Left renal pelvis (tissue), 4 donors: ENCODE results near the gene FXYD5. TPM values are rescaled to one million over a fixed set of nuclear protein-coding genes. Genes with fewer than 3 reads are reported as not detected.

Experiments used
- DNase-seq, 4 donors: peaks; one replicate each; pipeline ENCODE4 v3.0.0-alpha.2; 2013; ENCODE audit warnings: low read depth in 4 of 4, low spot score in 3 of 4
- polyA plus RNA-seq, 4 donors: library from polyadenylated mRNA; unstranded; fragments of 120-200 nt; gene quantifications; one replicate each; pipeline ENCODE4 v1.2.1, GENCODE V29; 2013; ENCODE audit not compliant: insufficient read length in 4 of 4

Gene FXYD5
- polyA plus RNA-seq, 4 donors = 13.2 to 33.5 (median 27.9) TPM

GRCh38 chr19:35153701-35154524 is 622 bp upstream of the FXYD5 start:
- DNase-seq = no peak

DNA sequence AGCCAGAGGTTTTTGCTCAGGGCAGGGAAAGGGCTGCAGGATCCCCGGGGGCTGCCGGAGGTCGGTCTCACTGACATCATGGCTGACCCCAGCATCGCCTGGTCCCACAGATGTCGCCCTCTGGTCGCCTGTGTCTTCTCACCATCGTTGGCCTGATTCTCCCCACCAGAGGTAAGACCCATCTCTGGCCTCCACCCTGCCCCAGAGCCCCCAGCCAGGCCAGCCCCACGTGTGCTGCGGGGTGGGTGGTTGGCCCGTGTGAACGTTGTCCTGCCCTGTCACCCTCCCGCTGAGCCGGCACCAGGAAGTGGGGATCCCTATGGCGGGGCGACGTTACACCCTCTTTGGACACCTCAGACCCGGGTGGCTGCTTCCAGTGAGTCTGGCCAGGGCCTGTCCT is 906 bp downstream of the FXYD5 start:
- DNase-seq = no peak

GRCh38 chr19:35155981-35156672 is 1.6 kb downstream of the FXYD5 start:
- DNase-seq = no peak

GRCh38 chr19:35156673-35157014 is 2.1 kb downstream of the FXYD5 start:
- DNase-seq = no peak

- no peak for DNase-seq
Measured at GRCh38 chr19:35157431-35157830, 2.9 kb downstream of the FXYD5 start.

GRCh38 chr19:35159606-35160005 is 5.1 kb downstream of the FXYD5 start:
- DNase-seq = no peak

- no peak for DNase-seq
Measured at GRCh38 chr19:35160629-35161433, 6.3 kb downstream of the FXYD5 start.

DNA sequence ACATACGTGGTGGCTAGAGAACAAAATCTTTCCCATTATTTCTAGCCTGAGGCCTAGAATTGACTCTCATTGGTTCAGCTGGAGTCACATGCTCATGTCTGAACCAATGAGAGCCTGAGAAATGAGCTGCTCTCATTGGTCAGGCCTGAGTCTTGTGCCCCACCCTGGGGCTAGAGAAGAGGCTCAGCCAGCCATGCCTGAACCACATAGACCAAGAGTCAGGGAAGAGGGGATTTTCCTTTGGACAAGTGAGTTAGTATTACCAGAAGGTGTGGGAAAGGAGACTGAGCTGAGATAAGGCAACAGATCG is 6.9 kb downstream of the FXYD5 start:
- no peak for DNase-seq

GRCh38 chr19:35162471-35163326 is 8.2 kb downstream of the FXYD5 start:
- DNase-seq = no peak

GRCh38 chr19:35164418-35164817 is 9.9 kb downstream of the FXYD5 start:
- DNase-seq = no peak

- DNase-seq = no peak
Measured at GRCh38 chr19:35165200-35166058, 10.9 kb downstream of the FXYD5 start.

DNA sequence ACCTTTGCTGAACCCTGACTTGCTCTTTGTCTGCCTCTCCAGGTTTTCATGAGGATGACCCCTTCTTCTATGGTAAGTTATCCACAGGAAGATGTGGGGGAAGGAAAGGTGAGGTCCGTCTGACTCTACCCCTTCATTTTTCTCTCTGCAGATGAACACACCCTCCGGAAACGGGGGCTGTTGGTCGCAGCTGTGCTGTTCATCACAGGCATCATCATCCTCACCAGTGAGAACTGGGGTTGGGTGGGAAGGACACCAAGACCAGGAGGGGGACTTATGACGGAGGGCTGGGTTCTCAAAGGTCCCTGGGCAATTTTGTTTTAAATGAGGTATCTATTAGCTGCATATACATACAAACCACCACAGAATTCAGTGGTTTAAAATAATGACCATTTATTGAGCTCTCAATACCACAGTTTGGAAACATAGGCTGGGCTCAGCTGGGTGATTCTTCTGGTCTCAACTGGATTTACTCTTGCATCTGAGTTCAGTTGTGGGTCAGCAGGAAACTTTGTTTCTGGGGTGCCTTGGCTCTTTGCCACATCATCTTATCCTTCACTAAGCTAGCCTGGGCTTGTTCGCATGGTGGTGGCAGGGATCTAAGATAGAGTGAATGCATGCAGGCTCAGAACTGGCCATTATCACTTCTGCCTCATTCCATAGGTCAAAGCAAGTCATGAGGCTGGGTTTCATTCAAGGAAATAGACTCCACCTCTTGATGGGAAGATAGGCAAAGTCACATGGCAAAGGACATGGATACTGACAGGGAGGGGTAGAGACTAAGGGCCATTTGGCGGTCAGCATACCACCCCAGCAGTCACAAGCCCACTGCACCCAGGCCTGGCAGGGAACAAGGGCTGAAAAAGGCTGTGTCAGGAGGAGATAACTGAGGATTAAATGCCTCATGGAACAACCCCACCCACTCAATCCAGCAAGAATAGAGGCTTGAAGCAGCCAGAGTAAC is 11.8 kb downstream of the FXYD5 start:
- DNase-seq = no peak

DNA sequence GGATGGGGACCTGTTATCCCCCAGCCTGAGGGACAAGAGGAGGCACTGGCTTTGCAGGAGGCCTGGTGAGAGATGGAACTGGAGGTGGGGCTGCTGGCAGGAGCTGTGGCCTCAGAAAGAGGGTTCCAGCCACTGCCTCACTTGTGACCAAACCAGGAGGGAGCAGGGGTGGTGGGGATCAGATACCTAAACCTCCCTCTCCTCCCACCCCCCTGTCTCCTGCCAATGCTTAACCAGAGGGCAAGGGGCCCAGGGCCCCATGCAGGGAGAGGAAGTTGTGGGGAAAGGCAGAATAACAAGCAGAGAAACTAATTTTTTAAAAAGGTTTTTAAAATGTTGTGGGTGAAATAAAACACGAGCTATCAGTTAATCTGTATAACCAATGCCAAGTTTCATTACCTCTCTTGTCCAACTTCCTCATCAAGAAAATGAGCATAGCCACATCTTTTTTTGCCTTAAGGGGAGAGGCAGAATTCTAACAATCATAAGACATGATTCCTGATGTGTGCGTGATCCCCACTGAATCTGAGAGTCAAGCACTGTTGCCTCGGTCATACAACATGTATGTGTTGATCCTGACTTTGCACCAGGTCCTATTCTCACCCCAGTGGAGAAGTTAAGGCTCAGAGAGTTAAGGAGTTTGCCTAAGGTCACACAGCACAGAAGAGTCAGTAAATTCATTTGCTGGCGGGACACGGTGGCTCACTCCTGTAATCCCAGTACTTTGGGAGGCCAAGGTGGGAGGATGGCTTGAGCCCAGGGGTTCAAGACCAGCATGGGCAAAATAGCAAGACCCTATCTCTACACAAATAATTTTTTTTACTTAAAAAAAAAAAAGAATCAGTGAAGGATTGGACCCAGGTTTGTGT is 12.9 kb downstream of the FXYD5 start:
- no peak for DNase-seq

GRCh38 chr19:35168196-35168595 is 13.7 kb downstream of the FXYD5 start:
- no peak for DNase-seq

- DNase-seq = no peak
Measured at GRCh38 chr19:35169221-35169995, 14.9 kb downstream of the FXYD5 start.

DNA sequence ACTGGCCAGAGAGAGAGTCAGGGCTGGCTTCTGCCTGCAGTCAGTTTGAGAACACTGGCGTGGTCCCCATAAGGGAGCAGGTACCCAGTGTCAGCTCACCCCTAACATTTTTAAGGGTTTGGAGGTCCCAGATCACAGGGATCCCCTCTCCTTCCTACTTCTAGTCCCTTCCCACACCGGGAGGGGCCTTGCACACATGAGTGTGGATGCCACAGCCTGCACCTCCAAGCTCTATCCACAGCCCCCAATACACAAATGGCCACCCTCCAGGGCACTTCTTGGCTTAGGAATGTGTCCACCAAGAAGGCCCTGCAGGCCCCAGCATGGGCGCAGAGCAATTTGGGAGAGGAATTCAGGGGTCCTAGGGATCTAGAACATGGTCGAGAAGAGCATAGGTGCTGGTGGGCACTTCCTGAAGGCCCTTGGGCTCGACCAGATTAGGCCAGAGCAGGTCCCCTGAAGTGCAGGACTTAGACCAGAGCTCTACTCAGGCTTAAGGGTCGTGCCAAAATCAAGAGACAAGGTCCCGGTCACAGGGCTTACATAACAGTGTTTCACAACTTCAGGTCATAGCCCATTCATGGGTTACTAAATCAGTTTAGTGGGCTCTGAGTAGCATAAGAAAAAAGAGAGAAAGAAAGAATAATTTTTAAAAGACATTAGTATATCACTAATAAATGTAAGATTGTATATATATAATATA is 16.0 kb downstream of the FXYD5 start:
- no peak for DNase-seq
